NCI-H1092 (cell line): Measurements from ENCODE around the gene GGCX.
"Not testable (repeated sequence)": the region's sequence is repeated elsewhere in the genome, so short reads cannot be mapped to it uniquely, and the experiment has no call there.

ENCODE experiments used
- DNase-seq: peaks from one replicate; lab custom pipeline; 2025; lab: John Stamatoyannopoulos, UW

The GGCX gene

GRCh38 chr2:85594715-85595300, 33.5 kb upstream of the GGCX start:
- DNase-seq, result no peak

- no peak for DNase-seq
These were observed 31.7 kb upstream of the GGCX start for GRCh38 chr2:85593023-85593422.

GRCh38 chr2:85592299-85592698, 31.0 kb upstream of the GGCX start:
- DNase-seq, result not testable (repeated sequence)

GRCh38 chr2:85591563-85591962, 30.3 kb upstream of the GGCX start:
- DNase-seq, result no peak

GRCh38 chr2:85590950-85591349, 29.7 kb upstream of the GGCX start:
- no peak for DNase-seq

- no peak for DNase-seq
These were observed 28.9 kb upstream of the GGCX start for GRCh38 chr2:85589982-85590791.

- DNase-seq, result no peak
These were observed 27.9 kb upstream of the GGCX start for GRCh38 chr2:85589181-85589580.

GRCh38 chr2:85588645-85589044, 27.4 kb upstream of the GGCX start:
- DNase-seq, result no peak

GRCh38 chr2:85588236-85588635, 26.9 kb upstream of the GGCX start:
- DNase-seq, result no peak

GRCh38 chr2:85585781-85586105, 24.4 kb upstream of the GGCX start:
- no peak for DNase-seq

GRCh38 chr2:85584857-85585780, 23.8 kb upstream of the GGCX start:
- DNase-seq, result no peak

GRCh38 chr2:85584354-85584856, 23.1 kb upstream of the GGCX start, which contains the start of gene VAMP5:
VAMP5 (plus strand) TSS chr2:85584431; CDS start chr2:85584491, 60 bp downstream.
- DNase-seq, result no peak

GRCh38 chr2:85583667-85584353, 22.5 kb upstream of the GGCX start:
- no peak for DNase-seq

GRCh38 chr2:85582492-85582891, 21.2 kb upstream of the GGCX start:
- DNase-seq, result no peak

- DNase-seq, result no peak
These were observed 18.9 kb upstream of the GGCX start for GRCh38 chr2:85580206-85580605.

- no peak for DNase-seq
These were observed 18.1 kb upstream of the GGCX start for GRCh38 chr2:85579266-85579935.

- DNase-seq, result no peak
These were observed 17.2 kb upstream of the GGCX start for GRCh38 chr2:85578243-85579180.

GRCh38 chr2:85577386-85578242, 16.3 kb upstream of the GGCX start, which contains the start of gene VAMP8:
VAMP8 (plus strand) TSS chr2:85577586; CDS start chr2:85577647, 61 bp downstream.
- DNase-seq, result no peak

- no peak for DNase-seq
These were observed 15.7 kb upstream of the GGCX start for GRCh38 chr2:85577063-85577385.
